Measurements from ENCODE around the gene AKAP8L. TPM values are rescaled to one million over a fixed set of nuclear protein-coding genes. Genes with fewer than 3 reads are reported as not detected.

The AKAP8L gene
- total and polyA plus RNA-seq, 12 donors: 45.2 to 140 (median 63.1) TPM

GRCh38 chr19:15464394-15465385 is 45.9 kb upstream of the AKAP8L start, which contains the start of gene RASAL3:
Gene RASAL3 (minus strand): TSS chr19:15464544. CDS start chr19:15464358, 186 bp downstream.
- H3K27ac ChIP-seq: peak within 1 kb of the TSS in 6 of 10 donors; percentile 9 to 94 (median 60)
- no peak for TF ChIP-seq CTCF (IDR thresholded peaks at IDR 0.05)
- WGBS, 2 donors: 33 to 36% methylated on average over 17 of the region's 17 CpGs
- intact Hi-C loops (cut with DNase I): loop anchor here in 3 of 10 donors (5.0 to 10.0 kb wide), 3 partner anchors 88 to 370 kb away; no protein-coding TSS in a partner anchor
- peak within 1 kb of the TSS in 8 of 10 donors; percentile 2 to 68 (median 46) for H3K4me3 ChIP-seq
- ATAC-seq: peak in 6 of 8 donors; percentile 40 to 75 (median 67)
- H3K9me3 ChIP-seq: no peaks in the 10 kb centered on the region
- H3K27me3 ChIP-seq: peaks cover 5 to 69% (median 38%) of the 10 kb centered on the region in 7 donors
- peaks cover 0 to 21% (median 0%) of the 10 kb centered on the region in 9 donors for H3K36me3 ChIP-seq
- DNase-seq: peak in 1 of 2 donors; percentile 32
- H3K4me1 ChIP-seq: peaks cover 0 to 52% (median 5%) of the 10 kb centered on the region in 9 donors

DNA sequence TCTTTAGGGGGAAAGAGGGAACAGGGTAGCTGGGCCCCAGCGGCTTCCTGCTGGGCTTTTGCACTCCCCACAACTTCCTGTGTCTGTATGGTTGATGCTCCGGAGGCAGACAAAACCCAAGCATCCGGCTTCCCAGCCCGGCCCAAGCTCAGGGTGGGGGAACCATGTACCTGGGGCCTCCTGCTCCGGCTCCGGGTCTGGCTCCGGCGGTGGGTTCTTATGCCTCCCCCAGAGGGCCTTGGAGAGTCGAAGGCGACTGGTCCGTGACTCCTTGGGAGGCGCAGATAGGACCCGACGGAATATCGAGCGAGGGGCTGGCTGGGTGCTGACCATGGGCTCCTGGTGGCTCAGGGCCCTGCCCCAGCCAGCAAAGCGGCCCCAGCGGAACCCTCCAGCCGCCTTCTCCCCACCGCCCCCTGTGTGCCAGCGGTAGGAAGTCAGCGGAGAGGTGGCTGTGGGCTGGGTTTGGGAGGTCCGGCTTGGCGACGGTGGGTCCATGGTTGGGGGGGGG is 45.1 kb upstream of the AKAP8L start:
- H3K27ac ChIP-seq: peak overlapping the region in 6 of 10 donors; percentile 9 to 94 (median 60)
- H3K27me3 ChIP-seq: peaks cover 0 to 61% (median 33%) of the 10 kb centered on the region in 7 donors
- TF ChIP-seq CTCF (IDR thresholded peaks at IDR 0.05): no peak
- WGBS, 2 donors: 28 to 29% methylated on average over 23 to 25 of the region's 25 CpGs
- H3K36me3 ChIP-seq: peaks cover 0 to 23% (median 0%) of the 10 kb centered on the region in 9 donors
- peaks cover 0 to 44% (median 0%) of the 10 kb centered on the region in 9 donors for H3K4me1 ChIP-seq
- H3K9me3 ChIP-seq: no peaks in the 10 kb centered on the region
- intact Hi-C loops (cut with DNase I): loop anchor here in 3 of 10 donors (5.0 to 10.0 kb wide), 3 partner anchors 88 to 369 kb away; no protein-coding TSS in a partner anchor
- peak overlapping the region in 8 of 10 donors; percentile 2 to 68 (median 46) for H3K4me3 ChIP-seq
- ATAC-seq (peak; percentile 43 to 81 (median 60)), DNase-seq (no peak)

DNA sequence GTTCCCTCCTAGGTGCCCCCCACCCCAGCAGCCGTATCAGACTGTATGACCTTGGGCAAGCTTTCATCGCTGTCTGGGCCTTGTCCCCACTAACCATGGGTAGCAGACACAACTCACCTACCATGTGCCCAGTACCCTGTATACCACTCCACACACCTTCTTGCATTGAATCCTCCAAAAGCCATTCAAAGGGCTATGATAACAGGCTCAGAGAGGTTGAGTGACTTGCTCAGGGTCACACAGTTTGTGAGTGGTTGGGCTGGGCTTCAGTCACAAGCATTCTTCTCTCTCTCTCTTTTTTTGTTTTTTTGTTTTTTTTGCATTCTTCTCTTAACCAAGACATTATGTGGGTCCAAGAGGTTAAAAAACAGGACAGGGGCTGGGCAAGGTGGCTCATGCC is 42.9 kb upstream of the AKAP8L start:
- Histone ChIP-seq H3K9me3 (no peaks in the 10 kb centered on the region), H3K36me3 (peaks cover 0 to 37% (median 0%) of the 10 kb centered on the region in 9 donors), H3K27me3 (peaks cover 12 to 57% (median 31%) of the 10 kb centered on the region in 7 donors), H3K4me3 (no peak overlapping the region), H3K4me1 (peaks cover 0 to 32% (median 5%) of the 10 kb centered on the region in 9 donors), H3K27ac (no peak overlapping the region)
- intact Hi-C loops (cut with DNase I): loop anchor here in 3 of 10 donors (5.0 to 10.0 kb wide), 3 partner anchors 91 to 367 kb away; no protein-coding TSS in a partner anchor
- DNase-seq (no peak), ATAC-seq (no peak)
- TF ChIP-seq CTCF (IDR thresholded peaks at IDR 0.05): no peak
- WGBS, 2 donors: 81 to 89% methylated on average over 2 of the region's 2 CpGs

Data from heart right ventricle (tissue), 16 donors.